Subcutaneous abdominal adipose tissue (tissue), 5 donors: Measurements from ENCODE around the gene OASL.

Experiments used
- H3K27ac ChIP-seq: one replicate; pipeline ENCODE4 v1.7.0; 2013; ENCODE audit warnings: low read depth, mild to moderate bottlenecking, inconsistent platforms, low read length, moderate library complexity
- H3K27me3 ChIP-seq, 5 donors: one replicate each; pipeline ENCODE4 v1.7.0; 2013; ENCODE audit warnings: low read length in 5 of 5, inconsistent platforms in 1 of 5; ENCODE audit not compliant: control insufficient read depth in 5 of 5, insufficient read depth in 4 of 5
- H3K36me3 ChIP-seq, 5 donors: one replicate each; pipeline ENCODE4 v1.7.0; 2013; ENCODE audit warnings: low read length in 5 of 5; ENCODE audit not compliant: control insufficient read depth in 5 of 5, insufficient read depth in 5 of 5
- H3K4me1 ChIP-seq, 5 donors: one replicate each; pipeline ENCODE4 v1.7.0; 2013; ENCODE audit warnings: low read length in 5 of 5, mild to moderate bottlenecking in 3 of 5, moderate library complexity in 1 of 5; ENCODE audit not compliant: control insufficient read depth in 5 of 5, insufficient read depth in 5 of 5
- H3K4me3 ChIP-seq, 5 donors: one replicate each; pipeline ENCODE4 v1.7.0; 2013; ENCODE audit warnings: low read length in 5 of 5, low read depth in 1 of 5
- H3K9ac ChIP-seq, 5 donors: one replicate each; pipeline ENCODE4 v1.7.0; 2013; ENCODE audit warnings: low read length in 5 of 5, mild to moderate bottlenecking in 4 of 5, moderate library complexity in 3 of 5
- H3K9me3 ChIP-seq, 5 donors: one replicate each; pipeline ENCODE4 v1.7.0; 2013; ENCODE audit warnings: low read length in 5 of 5; ENCODE audit not compliant: control insufficient read depth in 5 of 5
- donor health status: healthy.
- donor health status: healthy.
- donor health status: healthy.
- donor health status: healthy.
- donor health status: healthy.

Gene OASL

GRCh38 chr12:121015825-121016766 is 22.9 kb downstream of the OASL start, which contains the start of gene C12orf43:
Gene C12orf43 (minus strand): TSS chr12:121016487. CDS start chr12:121016474, 13 bp downstream.
- no peaks in the 10 kb centered on the region for H3K27me3 ChIP-seq
- H3K36me3 ChIP-seq, result peaks cover 0 to 29% (median 17%) of the 10 kb centered on the region in 5 donors
- H3K9ac ChIP-seq, result peak within 1 kb of the TSS; percentile 60 to 91 (median 79)
- H3K4me3 ChIP-seq, result peak within 1 kb of the TSS; percentile 79 to 100 (median 91)
- H3K27ac ChIP-seq, result peak within 1 kb of the TSS; percentile 74
- H3K9me3 ChIP-seq, result no peaks in the 10 kb centered on the region
- H3K4me1 ChIP-seq, result peaks cover 5 to 17% (median 7%) of the 10 kb centered on the region in 5 donors

GRCh38 chr12:121013715-121014114 is 25.3 kb downstream of the OASL start:
- Histone ChIP-seq H3K27ac (no peak overlapping the region), H3K4me1 (peaks cover 5 to 17% (median 7%) of the 10 kb centered on the region in 5 donors), H3K36me3 (peaks cover 0 to 42% (median 34%) of the 10 kb centered on the region in 5 donors), H3K9me3 (no peaks in the 10 kb centered on the region), H3K4me3 (no peak overlapping the region), H3K27me3 (no peaks in the 10 kb centered on the region), H3K9ac (no peak overlapping the region)

DNA sequence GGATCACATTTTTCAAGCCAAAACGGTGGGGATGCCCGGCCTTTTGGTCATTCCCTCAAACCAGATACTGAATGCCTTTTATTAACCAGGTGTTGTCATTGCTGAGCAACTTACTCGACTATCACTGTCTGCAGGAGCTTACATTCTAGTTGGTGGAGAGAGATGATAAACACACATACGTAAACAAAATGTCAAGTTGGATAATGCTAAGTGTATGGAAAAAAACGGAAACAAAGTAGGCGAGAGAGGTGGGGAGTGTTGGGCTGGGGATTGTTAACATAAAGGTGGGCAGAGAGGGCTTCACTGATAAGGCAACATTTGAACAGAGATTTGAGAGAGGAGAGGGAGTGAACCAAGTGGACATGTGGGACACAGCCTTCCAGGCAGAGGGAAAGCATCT is 27.2 kb downstream of the OASL start:
- Histone ChIP-seq H3K4me3 (no peak overlapping the region), H3K27me3 (no peaks in the 10 kb centered on the region), H3K9me3 (no peaks in the 10 kb centered on the region), H3K9ac (no peak overlapping the region), H3K4me1 (peaks cover 5 to 17% (median 7%) of the 10 kb centered on the region in 5 donors), H3K27ac (no peak overlapping the region), H3K36me3 (peaks cover 5 to 61% (median 49%) of the 10 kb centered on the region in 5 donors)

DNA sequence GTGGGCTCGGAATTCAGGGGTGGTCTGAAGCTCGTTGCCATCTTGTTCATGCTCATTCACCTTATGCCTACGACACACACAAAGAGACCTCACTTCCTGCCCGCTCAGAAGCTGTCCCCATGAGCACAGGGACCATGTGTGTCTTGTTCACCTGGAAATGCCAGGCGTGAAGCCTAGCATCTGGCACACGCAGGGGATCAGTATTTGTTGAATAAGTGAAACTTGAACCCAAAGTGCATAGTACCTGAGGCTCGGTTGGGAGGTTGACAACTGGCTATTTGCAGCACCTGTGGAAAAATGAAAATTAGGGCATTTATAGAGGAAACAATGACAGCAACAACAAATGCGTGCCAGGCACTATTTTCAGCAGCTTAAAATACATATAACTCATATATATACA is 28.2 kb downstream of the OASL start:
- no peak overlapping the region for H3K9ac ChIP-seq
- no peaks in the 10 kb centered on the region for H3K27me3 ChIP-seq
- H3K4me1 ChIP-seq, result peaks cover 3 to 10% (median 5%) of the 10 kb centered on the region in 5 donors
- peaks cover 5 to 67% (median 55%) of the 10 kb centered on the region in 5 donors for H3K36me3 ChIP-seq
- H3K9me3 ChIP-seq, result no peaks in the 10 kb centered on the region
- H3K4me3 ChIP-seq, result no peak overlapping the region
- H3K27ac ChIP-seq, result no peak overlapping the region

- Histone ChIP-seq H3K27me3 (no peaks in the 10 kb centered on the region), H3K9ac (no peak overlapping the region), H3K36me3 (peaks cover 5 to 76% (median 63%) of the 10 kb centered on the region in 5 donors), H3K27ac (no peak overlapping the region), H3K9me3 (no peaks in the 10 kb centered on the region), H3K4me3 (no peak overlapping the region), H3K4me1 (peaks cover 0 to under 1% (median 0%) of the 10 kb centered on the region in 5 donors)
These were observed 29.3 kb downstream of the OASL start for GRCh38 chr12:121009741-121010140.

GRCh38 chr12:121008347-121009098 is 30.5 kb downstream of the OASL start:
- Histone ChIP-seq H3K4me1 (no peaks in the 10 kb centered on the region), H3K9me3 (no peaks in the 10 kb centered on the region), H3K4me3 (no peak overlapping the region), H3K27ac (no peak overlapping the region), H3K36me3 (peaks cover 5 to 87% (median 75%) of the 10 kb centered on the region in 5 donors), H3K9ac (no peak overlapping the region), H3K27me3 (no peaks in the 10 kb centered on the region)

- Histone ChIP-seq H3K4me1 (no peaks in the 10 kb centered on the region), H3K9me3 (no peaks in the 10 kb centered on the region), H3K4me3 (no peak overlapping the region), H3K9ac (no peak overlapping the region), H3K27ac (no peak overlapping the region), H3K36me3 (peaks cover 5 to 85% (median 69%) of the 10 kb centered on the region in 5 donors), H3K27me3 (no peaks in the 10 kb centered on the region)
These were observed 33.7 kb downstream of the OASL start for GRCh38 chr12:121005346-121005815.

DNA sequence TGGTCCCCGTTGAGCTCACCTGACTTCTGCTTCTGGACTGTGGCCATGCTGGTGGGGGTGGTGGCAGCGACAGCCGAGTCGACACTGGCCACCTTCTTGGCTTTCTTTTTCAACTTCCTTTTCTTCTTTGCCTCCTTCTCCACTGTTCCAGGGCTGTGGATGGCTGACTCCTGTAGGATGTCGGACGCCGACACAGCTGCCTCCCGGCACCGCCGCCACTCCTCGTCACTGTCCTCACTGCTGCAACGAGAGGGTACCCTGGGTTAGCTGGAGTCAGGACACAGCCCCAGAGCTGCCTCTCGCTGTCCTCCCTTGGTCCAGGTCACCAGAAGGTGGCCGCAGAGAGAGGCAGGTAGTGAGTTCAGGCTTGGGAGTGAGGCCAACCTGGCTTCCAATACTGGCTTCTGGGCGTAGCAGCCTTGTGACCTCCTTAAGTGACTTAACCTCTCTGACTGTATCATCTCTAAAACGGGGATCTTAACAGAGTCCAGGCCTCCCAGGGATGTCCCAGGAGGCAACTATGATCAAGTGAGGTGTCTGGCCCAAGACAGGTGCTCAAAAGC is 34.7 kb downstream of the OASL start:
- H3K9me3 ChIP-seq, result no peaks in the 10 kb centered on the region
- H3K27me3 ChIP-seq, result peaks cover 0 to under 1% (median 0%) of the 10 kb centered on the region in 5 donors
- no peak overlapping the region for H3K4me3 ChIP-seq
- no peak overlapping the region for H3K9ac ChIP-seq
- no peak overlapping the region for H3K27ac ChIP-seq
- H3K4me1 ChIP-seq, result peaks cover 0 to 5% (median 3%) of the 10 kb centered on the region in 5 donors
- peaks cover 5 to 74% (median 60%) of the 10 kb centered on the region in 5 donors for H3K36me3 ChIP-seq

DNA sequence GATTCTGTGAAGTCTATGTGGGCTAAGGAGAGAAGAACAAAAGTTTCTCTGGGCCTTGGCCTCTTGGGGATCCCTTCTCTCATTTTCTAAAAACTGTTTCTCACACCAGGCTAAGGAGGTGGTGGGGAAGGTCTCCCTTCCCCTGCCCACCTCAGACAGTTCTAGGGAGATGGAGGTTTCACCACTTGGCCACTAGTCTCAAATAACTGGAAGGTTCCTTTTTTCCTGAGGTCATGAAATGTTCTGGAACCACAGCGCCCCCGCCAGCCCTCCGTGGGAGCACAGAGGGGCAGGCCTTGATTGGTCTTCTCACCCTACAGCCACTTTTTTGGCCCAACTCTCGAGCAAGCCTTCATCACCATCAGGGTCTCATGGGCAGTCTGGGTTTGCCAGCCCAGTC is 35.4 kb downstream of the OASL start:
- Histone ChIP-seq H3K9me3 (no peaks in the 10 kb centered on the region), H3K36me3 (peaks cover 5 to 68% (median 57%) of the 10 kb centered on the region in 5 donors), H3K27ac (no peak overlapping the region), H3K9ac (no peak overlapping the region), H3K4me1 (peaks cover 0 to 6% (median 3%) of the 10 kb centered on the region in 5 donors), H3K27me3 (peaks cover 0 to 7% (median 1%) of the 10 kb centered on the region in 5 donors), H3K4me3 (no peak overlapping the region)
